LNCAP (cell line): ENCODE measurements around the gene ZNF44.

ENCODE experiments used
- TF ChIP-seq, protein P1 (sequence below): fragments of 450-650 bp; IDR thresholded peaks from 2 replicates; pipeline ENCODE4 v1.5.1; 2017; ENCODE audit warnings: mild to moderate bottlenecking

The ZNF44 gene

DNA sequence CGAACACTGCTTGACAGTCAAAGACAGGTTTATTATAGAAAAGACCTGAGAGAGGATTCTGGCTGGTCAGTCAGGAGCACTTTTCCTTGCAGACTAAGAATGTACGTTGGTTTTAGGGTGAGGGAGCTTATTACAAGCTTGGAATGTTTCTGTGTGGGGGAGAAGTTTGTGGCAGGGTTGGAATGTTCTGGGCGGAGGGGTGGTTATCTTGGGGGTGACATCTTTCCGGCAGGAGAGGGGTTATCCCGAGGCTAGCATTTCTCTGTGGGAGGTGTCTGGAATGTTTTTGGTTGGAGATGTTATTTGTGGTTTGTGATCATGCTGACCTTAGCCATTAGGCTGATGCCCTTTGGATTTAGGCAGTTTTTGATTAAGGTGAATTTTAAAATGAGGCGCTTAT is 70.0 kb downstream of the ZNF44 start:
- TF ChIP-seq, protein P1, sequence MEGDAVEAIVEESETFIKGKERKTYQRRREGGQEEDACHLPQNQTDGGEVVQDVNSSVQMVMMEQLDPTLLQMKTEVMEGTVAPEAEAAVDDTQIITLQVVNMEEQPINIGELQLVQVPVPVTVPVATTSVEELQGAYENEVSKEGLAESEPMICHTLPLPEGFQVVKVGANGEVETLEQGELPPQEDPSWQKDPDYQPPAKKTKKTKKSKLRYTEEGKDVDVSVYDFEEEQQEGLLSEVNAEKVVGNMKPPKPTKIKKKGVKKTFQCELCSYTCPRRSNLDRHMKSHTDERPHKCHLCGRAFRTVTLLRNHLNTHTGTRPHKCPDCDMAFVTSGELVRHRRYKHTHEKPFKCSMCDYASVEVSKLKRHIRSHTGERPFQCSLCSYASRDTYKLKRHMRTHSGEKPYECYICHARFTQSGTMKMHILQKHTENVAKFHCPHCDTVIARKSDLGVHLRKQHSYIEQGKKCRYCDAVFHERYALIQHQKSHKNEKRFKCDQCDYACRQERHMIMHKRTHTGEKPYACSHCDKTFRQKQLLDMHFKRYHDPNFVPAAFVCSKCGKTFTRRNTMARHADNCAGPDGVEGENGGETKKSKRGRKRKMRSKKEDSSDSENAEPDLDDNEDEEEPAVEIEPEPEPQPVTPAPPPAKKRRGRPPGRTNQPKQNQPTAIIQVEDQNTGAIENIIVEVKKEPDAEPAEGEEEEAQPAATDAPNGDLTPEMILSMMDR: no peak

DNA sequence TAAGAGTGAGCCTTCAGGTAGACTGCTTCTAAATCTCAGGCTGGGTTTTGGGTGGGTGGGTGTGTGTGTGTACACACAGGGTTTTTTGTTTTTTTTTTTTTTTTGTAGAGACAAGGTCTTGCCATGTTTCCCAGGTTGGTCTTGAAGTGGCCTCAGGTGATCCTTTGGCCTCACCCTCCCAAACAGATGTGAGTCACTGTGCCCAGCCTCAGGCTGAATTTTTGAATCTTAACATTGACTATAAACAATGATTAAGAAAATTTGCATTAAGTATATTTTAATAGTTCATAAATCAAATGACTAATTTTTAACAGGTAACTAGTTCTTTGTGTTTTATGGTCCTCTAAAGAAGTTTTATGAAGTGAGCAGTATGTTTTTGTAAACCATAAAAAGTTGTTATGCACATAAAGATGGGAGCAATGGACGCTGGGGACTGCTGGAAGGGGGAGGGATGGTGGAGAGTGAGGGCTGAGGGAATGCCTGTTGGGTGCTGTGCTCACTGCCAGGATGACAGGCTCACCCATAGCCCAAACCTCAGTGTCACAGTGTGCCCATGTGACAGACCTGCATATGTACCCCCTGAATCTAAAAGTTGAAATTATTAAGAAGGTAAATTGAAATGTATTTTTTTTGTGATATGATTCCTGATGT is 71.6 kb downstream of the ZNF44 start:
- TF ChIP-seq, protein P1: no peak
